Measurements from ENCODE around the gene SPRED2.

The SPRED2 gene

DNA sequence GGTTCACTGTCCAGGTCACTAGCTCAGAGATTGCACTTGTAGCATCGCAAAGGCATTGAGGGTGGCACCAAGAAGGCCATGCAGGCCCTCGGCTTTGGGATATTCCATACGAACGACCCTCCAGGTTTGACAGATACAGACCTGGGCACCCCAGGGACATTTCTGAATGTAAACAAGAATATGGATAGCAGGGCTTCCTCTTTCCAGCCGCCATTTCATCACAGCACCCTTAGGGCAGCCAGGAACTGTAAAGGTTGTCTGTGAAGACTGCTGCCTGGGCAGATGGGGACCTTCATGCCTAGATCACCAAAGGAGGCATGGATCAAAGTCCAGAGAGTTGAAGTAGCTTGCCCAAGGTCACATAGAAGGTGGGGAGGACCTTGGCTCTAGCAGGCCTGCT, 134.3 kb downstream of the SPRED2 start:
- H3K4me3 ChIP-seq (ENCODE audit: low read depth, low read length): no peak overlapping the region
- TF ChIP-seq, protein P1, sequence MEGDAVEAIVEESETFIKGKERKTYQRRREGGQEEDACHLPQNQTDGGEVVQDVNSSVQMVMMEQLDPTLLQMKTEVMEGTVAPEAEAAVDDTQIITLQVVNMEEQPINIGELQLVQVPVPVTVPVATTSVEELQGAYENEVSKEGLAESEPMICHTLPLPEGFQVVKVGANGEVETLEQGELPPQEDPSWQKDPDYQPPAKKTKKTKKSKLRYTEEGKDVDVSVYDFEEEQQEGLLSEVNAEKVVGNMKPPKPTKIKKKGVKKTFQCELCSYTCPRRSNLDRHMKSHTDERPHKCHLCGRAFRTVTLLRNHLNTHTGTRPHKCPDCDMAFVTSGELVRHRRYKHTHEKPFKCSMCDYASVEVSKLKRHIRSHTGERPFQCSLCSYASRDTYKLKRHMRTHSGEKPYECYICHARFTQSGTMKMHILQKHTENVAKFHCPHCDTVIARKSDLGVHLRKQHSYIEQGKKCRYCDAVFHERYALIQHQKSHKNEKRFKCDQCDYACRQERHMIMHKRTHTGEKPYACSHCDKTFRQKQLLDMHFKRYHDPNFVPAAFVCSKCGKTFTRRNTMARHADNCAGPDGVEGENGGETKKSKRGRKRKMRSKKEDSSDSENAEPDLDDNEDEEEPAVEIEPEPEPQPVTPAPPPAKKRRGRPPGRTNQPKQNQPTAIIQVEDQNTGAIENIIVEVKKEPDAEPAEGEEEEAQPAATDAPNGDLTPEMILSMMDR (IDR thresholded peaks at IDR 0.05; ENCODE audit: low read depth, low read length): no peak
- in situ Hi-C loops (cut with HindIII; ENCODE audit: low sequenced_read_pairs): no loop called here
- DNase-seq (ENCODE audit: low read depth, low spot score): no peak

GRCh38 chr2:65297544-65297943, 134.9 kb downstream of the SPRED2 start:
- TF ChIP-seq, protein P1 (IDR thresholded peaks at IDR 0.05; ENCODE audit: low read depth, low read length): no peak
- in situ Hi-C loops (cut with HindIII; ENCODE audit: low sequenced_read_pairs): no loop called here
- H3K4me3 ChIP-seq (ENCODE audit: low read depth, low read length): no peak overlapping the region
- DNase-seq (ENCODE audit: low read depth, low spot score): no peak

- DNase-seq (ENCODE audit: low read depth, low spot score): no peak
- TF ChIP-seq, protein P1 (IDR thresholded peaks at IDR 0.05; ENCODE audit: low read depth, low read length): no peak
- in situ Hi-C loops (cut with HindIII; ENCODE audit: low sequenced_read_pairs): no loop called here
Measured at GRCh38 chr2:65296971-65297370, 135.4 kb downstream of the SPRED2 start.

DNA sequence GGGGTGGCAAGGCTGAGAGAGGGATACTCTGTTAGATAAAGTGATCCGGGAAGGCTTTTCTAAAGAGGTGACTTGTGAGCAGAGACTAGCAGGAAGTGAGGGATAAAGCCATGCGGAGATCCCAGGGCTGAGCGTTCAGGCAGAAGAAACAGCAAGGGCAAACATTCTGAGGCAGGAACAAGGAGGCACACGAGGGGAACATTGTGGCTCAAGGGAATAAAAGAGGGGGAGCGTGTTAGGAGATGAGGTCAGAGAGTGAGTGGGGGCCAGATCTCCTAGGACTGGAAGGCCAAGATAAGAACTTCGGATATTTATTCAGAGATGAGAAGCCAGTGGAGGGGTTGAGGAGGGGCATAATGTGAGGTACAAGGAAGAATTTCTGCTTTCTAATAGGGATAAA, 137.7 kb downstream of the SPRED2 start:
- no peak for DNase-seq (ENCODE audit: low read depth, low spot score)
- no peak overlapping the region for H3K4me3 ChIP-seq (ENCODE audit: low read depth, low read length)
- in situ Hi-C loops (cut with HindIII; ENCODE audit: low sequenced_read_pairs): no loop called here
- TF ChIP-seq, protein P1 (IDR thresholded peaks at IDR 0.05; ENCODE audit: low read depth, low read length): no peak

More at GRCh38 chr2:65296971-65297370, 135.4 kb downstream of the SPRED2 start:
- no peak overlapping the region for H3K4me3 ChIP-seq (ENCODE audit: low read depth, low read length)

DNA sequence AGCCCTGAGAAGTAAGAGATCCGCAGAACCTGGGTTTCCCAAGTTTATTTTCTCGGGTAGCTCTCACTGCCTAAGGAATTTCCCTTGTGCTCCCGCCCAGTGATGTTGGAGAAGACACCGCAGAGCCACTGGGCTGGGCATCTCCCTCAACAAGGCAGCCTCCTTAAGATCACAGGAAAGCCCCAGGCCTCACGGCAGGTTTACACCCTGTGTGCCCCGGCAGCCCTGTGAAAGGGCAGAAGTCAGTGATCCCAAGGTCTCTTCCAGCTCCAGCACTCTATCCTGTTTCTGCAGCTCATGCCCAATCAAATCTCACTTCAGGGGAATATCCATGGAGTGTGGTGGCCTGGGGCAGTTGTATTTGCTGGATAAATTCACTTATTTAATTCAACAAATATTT, 138.3 kb downstream of the SPRED2 start:
- in situ Hi-C loops (cut with HindIII; ENCODE audit: low sequenced_read_pairs): no loop called here
- no peak for DNase-seq (ENCODE audit: low read depth, low spot score)
- TF ChIP-seq, protein P1 (IDR thresholded peaks at IDR 0.05; ENCODE audit: low read depth, low read length): no peak
- no peak overlapping the region for H3K4me3 ChIP-seq (ENCODE audit: low read depth, low read length)

DNA sequence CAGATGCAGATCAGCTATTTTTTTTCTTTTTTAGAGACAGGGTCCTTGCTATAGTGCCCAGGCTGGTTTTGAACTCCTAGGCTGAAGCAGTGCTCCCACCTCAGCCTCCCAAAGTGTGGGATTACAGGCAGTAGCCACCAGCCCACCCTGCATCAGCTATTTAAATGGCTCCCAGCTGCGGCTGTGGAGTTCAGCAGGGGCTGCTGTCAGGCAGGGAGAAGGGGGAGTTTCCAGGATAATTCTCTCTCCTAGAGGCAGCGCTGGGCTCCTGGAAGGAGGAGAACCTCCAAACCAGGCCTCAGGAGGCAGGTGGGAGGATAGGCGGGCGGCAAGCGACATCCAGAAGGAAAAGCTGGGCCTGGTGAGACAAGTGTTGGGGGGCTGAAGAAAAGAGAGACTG, 139.0 kb downstream of the SPRED2 start:
- TF ChIP-seq, protein P1 (IDR thresholded peaks at IDR 0.05; ENCODE audit: low read depth, low read length): no peak
- in situ Hi-C loops (cut with HindIII; ENCODE audit: low sequenced_read_pairs): no loop called here
- DNase-seq (ENCODE audit: low read depth, low spot score): no peak
- no peak overlapping the region for H3K4me3 ChIP-seq (ENCODE audit: low read depth, low read length)

- TF ChIP-seq, protein P1 (IDR thresholded peaks at IDR 0.05; ENCODE audit: low read depth, low read length): no peak
- in situ Hi-C loops (cut with HindIII; ENCODE audit: low sequenced_read_pairs): no loop called here
- H3K4me3 ChIP-seq (ENCODE audit: low read depth, low read length): no peak overlapping the region
- no peak for DNase-seq (ENCODE audit: low read depth, low spot score)
Measured at GRCh38 chr2:65292461-65293011, 139.9 kb downstream of the SPRED2 start.

Measured in astrocyte of the spinal cord (primary cell).